Measurements from ENCODE around the gene AKAP8L. TPM values are rescaled to one million over a fixed set of nuclear protein-coding genes. Genes with fewer than 3 reads are reported as not detected.

The AKAP8L gene
- total RNA-seq, 6 experiments from 2014 or later: 49.4 to 54.4 (median 52.0) TPM

GRCh38 chr19:15421721-15422260 is 3.0 kb upstream of the AKAP8L start:
- H3K4me1 Mint-ChIP-seq (ENCODE audit: low read depth): peaks cover 26% of the 10 kb centered on the region
- no peak for DNase-seq
- H3K36me3 Mint-ChIP-seq (ENCODE audit: low read depth): peaks cover 34% of the 10 kb centered on the region
- TF ChIP-seq CTCF (IDR thresholded peaks at IDR 0.05): no peak
- H3K9me3 Mint-ChIP-seq: no peaks in the 10 kb centered on the region; the same call in 1 of the 2 replicates
- H3K27ac Mint-ChIP-seq: no peak overlapping the region
- no peak overlapping the region for H3K4me3 Mint-ChIP-seq
- H3K27me3 Mint-ChIP-seq (ENCODE audit: insufficient read depth): peaks cover 4% of the 10 kb centered on the region

GRCh38 chr19:15421136-15421695 is 2.4 kb upstream of the AKAP8L start:
- H3K36me3 Mint-ChIP-seq (ENCODE audit: low read depth): peaks cover 35% of the 10 kb centered on the region
- no peaks in the 10 kb centered on the region; the same call in 1 of the 2 replicates for H3K9me3 Mint-ChIP-seq
- H3K27me3 Mint-ChIP-seq (ENCODE audit: insufficient read depth): peaks cover 5% of the 10 kb centered on the region
- H3K27ac Mint-ChIP-seq: no peak overlapping the region
- H3K4me1 Mint-ChIP-seq (ENCODE audit: low read depth): peaks cover 32% of the 10 kb centered on the region
- no peak for TF ChIP-seq CTCF (IDR thresholded peaks at IDR 0.05)
- no peak overlapping the region for H3K4me3 Mint-ChIP-seq
- no peak for DNase-seq

- peaks cover 6% of the 10 kb centered on the region for H3K27me3 Mint-ChIP-seq (ENCODE audit: insufficient read depth)
- H3K4me1 Mint-ChIP-seq (ENCODE audit: low read depth): peaks cover 34% of the 10 kb centered on the region
- TF ChIP-seq CTCF (IDR thresholded peaks at IDR 0.05): peak; percentile 46
- DNase-seq: no peak
- H3K36me3 Mint-ChIP-seq (ENCODE audit: low read depth): peaks cover 33% of the 10 kb centered on the region
- H3K4me3 Mint-ChIP-seq: peak overlapping the region; percentile 98
- H3K9me3 Mint-ChIP-seq: no peaks in the 10 kb centered on the region; the same call in 1 of the 2 replicates
- H3K27ac Mint-ChIP-seq: peak overlapping the region; percentile 99
These were observed 731 bp upstream of the AKAP8L start for GRCh38 chr19:15419413-15420025.

GRCh38 chr19:15418231-15418578 is 583 bp downstream of the AKAP8L start:
- H3K27me3 Mint-ChIP-seq (ENCODE audit: insufficient read depth): peaks cover 6% of the 10 kb centered on the region
- H3K4me1 Mint-ChIP-seq (ENCODE audit: low read depth): peaks cover 40% of the 10 kb centered on the region
- peak overlapping the region; percentile 98 for H3K4me3 Mint-ChIP-seq
- H3K9me3 Mint-ChIP-seq: no peaks in the 10 kb centered on the region
- peak overlapping the region; percentile 99 for H3K27ac Mint-ChIP-seq
- no peak for TF ChIP-seq CTCF (IDR thresholded peaks at IDR 0.05)
- peaks cover 26% of the 10 kb centered on the region for H3K36me3 Mint-ChIP-seq (ENCODE audit: low read depth)
- no peak for DNase-seq

GRCh38 chr19:15417699-15418098 is 1.1 kb downstream of the AKAP8L start:
- Mint-ChIP-seq H3K36me3 (ENCODE audit: low read depth) (peaks cover 21% of the 10 kb centered on the region), H3K4me3 (peak overlapping the region; percentile 98), H3K4me1 (ENCODE audit: low read depth) (peaks cover 43% of the 10 kb centered on the region), H3K27me3 (ENCODE audit: insufficient read depth) (peaks cover 6% of the 10 kb centered on the region), H3K27ac (peak overlapping the region; percentile 99), H3K9me3 (no peaks in the 10 kb centered on the region)
- no peak for DNase-seq
- no peak for TF ChIP-seq CTCF (IDR thresholded peaks at IDR 0.05)

Data from HFFc6 (cell line).